Mesenchymal stem cell (in vitro differentiated cells and primary cell): ENCODE data around the gene ALK.
A peak's percentile ranks its signal among the peaks of the same experiment; 100 is the strongest.

Experiments
- DNase-seq: peaks from one replicate; pipeline ENCODE4 v3.0.0-alpha.2; 2013
- H2AFZ ChIP-seq: one replicate; pipeline ENCODE4 v1.6.1; 2013; ENCODE audit warnings: low read depth, mild to moderate bottlenecking, control low read depth, inconsistent platforms, low read length, moderate library complexity
- H2AK5ac ChIP-seq: 2 replicates; pipeline ENCODE4 v1.6.1; 2013; ENCODE audit warnings: low read length, moderate library complexity, mild to moderate bottlenecking, inconsistent platforms; ENCODE audit not compliant: severe bottlenecking
- H2BK120ac ChIP-seq: one replicate; pipeline ENCODE4 v1.6.1; 2013; ENCODE audit warnings: low read depth, mild to moderate bottlenecking, inconsistent platforms, low read length, moderate library complexity
- H2BK12ac ChIP-seq, 2 experiments: one replicate each; pipeline ENCODE4 v1.6.1; 2013; ENCODE audit warnings: inconsistent platforms in 2 of 2, low read length in 2 of 2, mild to moderate bottlenecking in 2 of 2, moderate library complexity in 2 of 2, control low read depth in 1 of 2
- H2BK15ac ChIP-seq: one replicate; pipeline ENCODE4 v1.6.1; 2013; ENCODE audit warnings: mild to moderate bottlenecking, low read depth, inconsistent platforms; ENCODE audit not compliant: poor library complexity, severe bottlenecking
- H2BK5ac ChIP-seq: 2 replicates; pipeline ENCODE4 v1.6.1; 2013; ENCODE audit warnings: low read depth, mild to moderate bottlenecking, low read length, control low read depth, inconsistent platforms; ENCODE audit not compliant: poor library complexity, severe bottlenecking
- H3K14ac ChIP-seq, 2 experiments: one replicate each; pipeline ENCODE4 v1.6.1; 2013; ENCODE audit warnings: inconsistent platforms in 2 of 2, low read length in 2 of 2, control low read depth in 1 of 2, mild to moderate bottlenecking in 1 of 2, moderate library complexity in 1 of 2
- H3K18ac ChIP-seq, 2 experiments: one replicate each; pipeline ENCODE4 v1.6.1; 2013; ENCODE audit warnings: inconsistent platforms in 2 of 2, low read length in 2 of 2, control low read depth in 1 of 2, low read depth in 1 of 2, mild to moderate bottlenecking in 1 of 2
- H3K23ac ChIP-seq, 2 experiments: one replicate each; pipeline ENCODE4 v1.6.1; 2013; ENCODE audit warnings: inconsistent platforms in 2 of 2, low read length in 2 of 2, mild to moderate bottlenecking in 2 of 2, moderate library complexity in 2 of 2, control low read depth in 1 of 2
- H3K27ac ChIP-seq: 2 replicates; pipeline ENCODE4 v1.5.1; 2013; ENCODE audit warnings: mild to moderate bottlenecking, moderate library complexity, low read length, control low read depth, inconsistent platforms; ENCODE audit not compliant: poor library complexity, severe bottlenecking
- H3K27me3 ChIP-seq, 2 experiments: 2 replicates each; pipeline versions ENCODE4 v1.6.1 to v1.7.0; 2013; ENCODE audit warnings: low read length in 2 of 2, mild to moderate bottlenecking in 2 of 2, moderate library complexity in 2 of 2, control low read depth in 1 of 2, inconsistent platforms in 1 of 2; ENCODE audit not compliant: control insufficient read depth in 1 of 2, insufficient read depth in 1 of 2
- H3K36me3 ChIP-seq, 2 experiments: 2 replicates each; pipeline versions ENCODE4 v1.6.1 to v1.7.0; 2013; ENCODE audit warnings: low read length in 2 of 2, control low read depth in 1 of 2, inconsistent platforms in 1 of 2, low read depth in 1 of 2, mild to moderate bottlenecking in 1 of 2; ENCODE audit not compliant: insufficient read depth in 2 of 2, control insufficient read depth in 1 of 2
- H3K4ac ChIP-seq, 2 experiments: one replicate each; pipeline ENCODE4 v1.6.1; 2013; ENCODE audit warnings: inconsistent platforms in 2 of 2, low read length in 2 of 2, mild to moderate bottlenecking in 2 of 2, moderate library complexity in 2 of 2, control low read depth in 1 of 2, low read depth in 1 of 2
- H3K4me1 ChIP-seq: 2 replicates; pipeline ENCODE4 v1.6.1; 2013; ENCODE audit warnings: low read depth, low read length, control low read depth; ENCODE audit not compliant: control insufficient read depth, insufficient read depth
- H3K4me2 ChIP-seq: 2 replicates; pipeline ENCODE4 v1.6.1; 2013; ENCODE audit warnings: low read length, mild to moderate bottlenecking, inconsistent platforms; ENCODE audit not compliant: poor library complexity, severe bottlenecking
- H3K4me3 ChIP-seq, 2 experiments: 2 replicates each; pipeline versions ENCODE4 v1.5.1 to v1.7.0; 2013; ENCODE audit warnings: low read length in 2 of 2, mild to moderate bottlenecking in 2 of 2, control low read depth in 1 of 2, low read depth in 1 of 2; ENCODE audit not compliant: insufficient read depth in 1 of 2
- H3K79me1 ChIP-seq: replicated peaks from 2 replicates; pipeline ENCODE4 v1.6.1; 2013; ENCODE audit warnings: mild to moderate bottlenecking, control low read depth, low read length, inconsistent platforms; ENCODE audit not compliant: poor library complexity, severe bottlenecking
- H3K9ac ChIP-seq: 2 replicates; pipeline ENCODE4 v1.7.0; 2013; ENCODE audit warnings: mild to moderate bottlenecking, low read length, moderate library complexity
- H3K9me3 ChIP-seq: 2 replicates; pipeline ENCODE4 v1.7.0; 2013; ENCODE audit warnings: mild to moderate bottlenecking, low read length; ENCODE audit not compliant: control insufficient read depth
- H4K8ac ChIP-seq: one replicate; pipeline ENCODE4 v1.6.1; 2013; ENCODE audit warnings: inconsistent platforms, mild to moderate bottlenecking, low read length, moderate library complexity
- H4K91ac ChIP-seq: one replicate; pipeline ENCODE4 v1.6.1; 2013; ENCODE audit warnings: mild to moderate bottlenecking, low read length, inconsistent platforms
- WGBS: methylation state at CpG from one replicate; pipeline ENCODE4 v1.1.7; 2013; ENCODE audit warnings: mixed read lengths; 5-methylcytosine and 5-hydroxymethylcytosine counted together

The ALK gene

DNA sequence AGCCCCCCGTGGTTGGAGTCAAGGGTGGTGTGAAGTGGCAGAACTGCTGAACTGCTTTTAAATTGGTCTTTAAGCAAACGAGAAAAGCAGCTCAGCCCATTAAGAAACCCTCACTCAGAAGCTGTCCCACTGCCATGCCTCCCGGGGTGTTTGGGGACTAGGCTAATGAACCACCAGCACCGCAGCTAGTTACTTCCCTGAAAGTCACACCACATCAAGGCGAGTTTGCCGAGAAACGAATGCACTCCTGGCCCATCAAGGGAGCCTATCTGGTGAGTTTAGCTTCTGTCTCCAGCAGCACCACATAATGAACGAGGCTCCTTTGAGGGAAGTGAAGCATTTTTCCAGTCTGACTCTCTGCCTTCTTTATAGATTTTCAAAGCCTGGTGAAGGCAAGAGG is 14.6 kb upstream of the ALK start:
- no peak overlapping the region for H3K27ac ChIP-seq
- H4K91ac ChIP-seq, result no peak overlapping the region
- H3K27me3 ChIP-seq, result peaks cover 0 to 67% of the 10 kb centered on the region in 2 experiments
- no peak overlapping the region for H3K4me2 ChIP-seq
- no peak overlapping the region for H4K8ac ChIP-seq
- no peak overlapping the region for H3K23ac ChIP-seq
- H3K4me1 ChIP-seq, result no peaks in the 10 kb centered on the region
- no peaks in the 10 kb centered on the region for H3K36me3 ChIP-seq
- H3K18ac ChIP-seq, result no peak overlapping the region
- no peak overlapping the region for H2BK15ac ChIP-seq
- 49% methylated on average over 8 of the region's 8 CpGs for WGBS
- no peak overlapping the region for H3K14ac ChIP-seq
- H2AFZ ChIP-seq, result no peak overlapping the region
- H3K9me3 ChIP-seq, result no peaks in the 10 kb centered on the region
- H3K4ac ChIP-seq, result no peak overlapping the region
- no peak overlapping the region for H2BK120ac ChIP-seq
- no peak overlapping the region for H2AK5ac ChIP-seq
- no peak for DNase-seq
- no peak overlapping the region for H2BK5ac ChIP-seq
- no peaks in the 10 kb centered on the region for H3K79me1 ChIP-seq
- H3K9ac ChIP-seq, result no peak overlapping the region
- H3K4me3 ChIP-seq, result no peak overlapping the region
- no peak overlapping the region for H2BK12ac ChIP-seq

DNA sequence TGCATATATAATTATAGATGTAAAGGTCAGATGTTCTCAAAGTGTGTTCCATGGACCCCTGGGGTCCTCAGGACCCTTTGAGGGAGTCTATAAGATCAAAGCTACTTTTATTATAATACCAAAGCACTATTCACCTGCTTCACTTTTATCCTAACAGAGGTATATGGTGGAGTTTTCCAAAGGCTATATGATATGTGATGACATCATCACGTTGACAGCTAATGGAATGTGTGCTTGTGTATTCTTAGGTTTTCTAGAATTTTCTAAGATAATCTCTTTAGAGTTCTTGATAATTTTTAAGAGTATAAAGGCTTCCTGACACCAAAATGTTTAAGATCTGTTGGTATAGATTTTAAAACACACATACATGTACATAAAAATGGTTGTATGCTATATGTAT is 10.4 kb upstream of the ALK start:
- Histone ChIP-seq H2BK12ac (no peak overlapping the region), H3K4ac (no peak overlapping the region), H3K23ac (no peak overlapping the region), H3K9ac (no peak overlapping the region), H4K8ac (no peak overlapping the region), H3K18ac (no peak overlapping the region), H2AK5ac (no peak overlapping the region), H3K27me3 (peaks cover 0 to 73% of the 10 kb centered on the region in 2 experiments), H3K4me1 (no peaks in the 10 kb centered on the region), H3K14ac (no peak overlapping the region), H3K79me1 (no peaks in the 10 kb centered on the region), H3K27ac (no peak overlapping the region), H2BK5ac (no peak overlapping the region), H3K36me3 (no peaks in the 10 kb centered on the region), H3K4me2 (no peak overlapping the region), H2AFZ (no peak overlapping the region), H3K9me3 (no peaks in the 10 kb centered on the region), H2BK15ac (no peak overlapping the region), H4K91ac (no peak overlapping the region), H2BK120ac (no peak overlapping the region), H3K4me3 (no peak overlapping the region)
- DNase-seq, result no peak
- 57% methylated on average over 1 of the region's 1 CpG for WGBS

- Histone ChIP-seq H3K4me1 (peaks cover 20% of the 10 kb centered on the region), H2BK120ac (no peak overlapping the region), H3K4me3 (no peak overlapping the region), H2AFZ (no peak overlapping the region), H3K4me2 (no peak overlapping the region), H2BK5ac (no peak overlapping the region), H3K27me3 (peaks cover 42 to 47% of the 10 kb centered on the region in 2 experiments), H3K9ac (no peak overlapping the region), H3K23ac (no peak overlapping the region), H3K18ac (no peak overlapping the region), H3K79me1 (no peaks in the 10 kb centered on the region), H2AK5ac (no peak overlapping the region), H3K14ac (no peak overlapping the region), H4K8ac (no peak overlapping the region), H2BK12ac (no peak overlapping the region), H3K27ac (no peak overlapping the region), H4K91ac (no peak overlapping the region), H2BK15ac (no peak overlapping the region), H3K9me3 (no peaks in the 10 kb centered on the region), H3K4ac (no peak overlapping the region), H3K36me3 (no peaks in the 10 kb centered on the region)
- DNase-seq, result peak; percentile 51
- WGBS, result 0% methylated on average over 2 of the region's 3 CpGs
Measured at GRCh38 chr2:29923110-29923721, 1.8 kb upstream of the ALK start.

DNA sequence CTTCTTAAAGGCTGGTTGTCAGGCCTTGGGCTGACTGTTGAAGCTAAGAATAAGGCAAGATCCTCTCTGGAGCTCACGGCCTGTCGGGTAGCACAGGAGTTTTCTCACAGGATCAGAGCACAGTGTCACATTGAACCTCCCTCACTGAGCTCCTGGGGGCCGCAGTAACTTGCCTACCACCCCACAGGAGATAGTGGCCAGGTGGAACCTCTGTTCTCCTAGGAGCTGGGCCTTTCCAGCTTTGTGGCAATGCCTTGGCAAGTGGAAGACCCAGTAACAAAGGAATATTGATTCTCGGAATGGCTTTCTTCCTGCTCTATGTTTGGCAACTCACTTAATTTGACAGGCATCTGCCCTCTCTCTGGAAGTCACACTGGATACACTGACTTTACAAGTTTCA is 1.2 kb upstream of the ALK start:
- no peak overlapping the region for H3K27ac ChIP-seq
- H3K4me2 ChIP-seq, result no peak overlapping the region
- no peak overlapping the region for H3K4me3 ChIP-seq
- no peak overlapping the region for H3K9ac ChIP-seq
- H3K9me3 ChIP-seq, result no peaks in the 10 kb centered on the region
- no peak overlapping the region for H4K91ac ChIP-seq
- H3K14ac ChIP-seq, result no peak overlapping the region
- H3K18ac ChIP-seq, result no peak overlapping the region
- no peaks in the 10 kb centered on the region for H3K36me3 ChIP-seq
- no peak overlapping the region for H4K8ac ChIP-seq
- H2BK120ac ChIP-seq, result no peak overlapping the region
- H3K4ac ChIP-seq, result no peak overlapping the region
- no peak overlapping the region for H2AK5ac ChIP-seq
- peaks cover 42 to 48% of the 10 kb centered on the region in 2 experiments for H3K27me3 ChIP-seq
- no peak overlapping the region for H2BK12ac ChIP-seq
- no peak overlapping the region for H3K23ac ChIP-seq
- H3K4me1 ChIP-seq, result peaks cover 20% of the 10 kb centered on the region
- H2BK15ac ChIP-seq, result no peak overlapping the region
- no peaks in the 10 kb centered on the region for H3K79me1 ChIP-seq
- no peak overlapping the region for H2BK5ac ChIP-seq
- 89% methylated on average over 4 of the region's 4 CpGs for WGBS
- no peak for DNase-seq
- H2AFZ ChIP-seq, result no peak overlapping the region
